T-helper 2 cell treated with Interferon-gamma antibody and Interleukin-4, amounts not matched to agents 5 μg/mL and 100 μg/mL, for 36 hours (primary cell): ENCODE data around the gene NOS1AP.
"Not testable (repeated sequence)": the region's sequence is repeated elsewhere in the genome, so short reads cannot be mapped to it uniquely, and the experiment has no call there.

ENCODE experiments used
- DNase-seq: peaks from one replicate; pipeline ENCODE4 v3.0.0; 2021; ENCODE audit warnings: low spot score
- H3K27ac Mint-ChIP-seq: one replicate; pipeline ENCODE4 v1.8.0; 2021; ENCODE audit warnings: mild to moderate bottlenecking, mixed read lengths
- H3K27me3 Mint-ChIP-seq: one replicate; pipeline ENCODE4 v1.8.0; 2021; ENCODE audit warnings: low read depth, mixed read lengths
- H3K36me3 Mint-ChIP-seq: one replicate; pipeline ENCODE4 v1.8.0; 2021; ENCODE audit warnings: low read depth, mixed read lengths
- H3K4me1 Mint-ChIP-seq: one replicate; pipeline ENCODE4 v1.8.0; 2021; ENCODE audit warnings: low read depth, mixed read lengths
- H3K4me3 Mint-ChIP-seq: one replicate; pipeline ENCODE4 v1.8.0; 2022; ENCODE audit warnings: mild to moderate bottlenecking, moderate library complexity, mixed read lengths
- H3K9me3 Mint-ChIP-seq: one replicate; pipeline ENCODE4 v1.8.0; 2021; ENCODE audit warnings: mixed read lengths

Gene NOS1AP

GRCh38 chr1:162197615-162198421 is 128.3 kb downstream of the NOS1AP start:
- no peak overlapping the region for H3K4me3 Mint-ChIP-seq
- peaks cover 14% of the 10 kb centered on the region for H3K27me3 Mint-ChIP-seq
- no peaks in the 10 kb centered on the region for H3K9me3 Mint-ChIP-seq
- DNase-seq: no peak
- no peaks in the 10 kb centered on the region for H3K36me3 Mint-ChIP-seq
- no peaks in the 10 kb centered on the region for H3K4me1 Mint-ChIP-seq
- no peak overlapping the region for H3K27ac Mint-ChIP-seq

- H3K4me1 Mint-ChIP-seq: no peaks in the 10 kb centered on the region
- H3K36me3 Mint-ChIP-seq: no peaks in the 10 kb centered on the region
- DNase-seq: no peak
- no peak overlapping the region for H3K4me3 Mint-ChIP-seq
- no peak overlapping the region for H3K27ac Mint-ChIP-seq
- H3K9me3 Mint-ChIP-seq: no peaks in the 10 kb centered on the region
- peaks cover 16% of the 10 kb centered on the region for H3K27me3 Mint-ChIP-seq
Measured at GRCh38 chr1:162200096-162200847, 130.8 kb downstream of the NOS1AP start.

GRCh38 chr1:162201062-162201461 is 131.6 kb downstream of the NOS1AP start:
- not testable (repeated sequence) for H3K4me1 Mint-ChIP-seq, H3K27ac Mint-ChIP-seq, H3K9me3 Mint-ChIP-seq, H3K36me3 Mint-ChIP-seq, DNase-seq, H3K4me3 Mint-ChIP-seq
- H3K27me3 Mint-ChIP-seq: peaks cover 11% of the 10 kb centered on the region

GRCh38 chr1:162204129-162204822 is 134.8 kb downstream of the NOS1AP start:
- no peak overlapping the region for H3K4me3 Mint-ChIP-seq
- H3K9me3 Mint-ChIP-seq: no peaks in the 10 kb centered on the region
- H3K4me1 Mint-ChIP-seq: no peaks in the 10 kb centered on the region
- peaks cover 17% of the 10 kb centered on the region for H3K27me3 Mint-ChIP-seq
- no peak for DNase-seq
- H3K36me3 Mint-ChIP-seq: no peaks in the 10 kb centered on the region
- no peak overlapping the region for H3K27ac Mint-ChIP-seq

GRCh38 chr1:162204823-162205155 is 135.3 kb downstream of the NOS1AP start:
- no peaks in the 10 kb centered on the region for H3K36me3 Mint-ChIP-seq

DNA sequence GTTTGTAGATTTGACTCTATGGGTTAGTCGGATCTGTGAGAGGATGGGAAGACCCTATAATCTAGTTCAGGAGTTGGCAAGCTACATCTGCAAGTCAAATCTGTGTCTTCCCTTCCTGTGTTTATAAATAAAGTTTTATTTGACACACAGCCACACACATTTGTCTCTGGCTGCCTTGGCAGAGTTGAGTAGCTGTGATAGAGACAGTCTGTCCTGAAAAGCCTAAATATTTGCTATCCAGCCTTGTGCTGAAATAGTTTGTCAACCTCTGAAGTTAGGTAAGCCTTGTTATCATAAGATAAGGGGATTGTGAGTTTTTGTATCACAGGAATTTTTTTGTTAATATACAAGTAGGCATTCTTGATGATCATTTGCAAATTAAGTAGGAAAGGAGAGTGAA is 136.8 kb downstream of the NOS1AP start:
- Mint-ChIP-seq H3K4me3 (no peak overlapping the region), H3K36me3 (no peaks in the 10 kb centered on the region), H3K9me3 (no peaks in the 10 kb centered on the region), H3K27me3 (peaks cover 12% of the 10 kb centered on the region), H3K27ac (no peak overlapping the region), H3K4me1 (no peaks in the 10 kb centered on the region)
- DNase-seq: no peak

More at GRCh38 chr1:162204823-162205155, 135.3 kb downstream of the NOS1AP start:
- no peak overlapping the region for H3K4me3 Mint-ChIP-seq
- H3K27me3 Mint-ChIP-seq: peaks cover 17% of the 10 kb centered on the region
- H3K9me3 Mint-ChIP-seq: no peaks in the 10 kb centered on the region
- H3K4me1 Mint-ChIP-seq: no peaks in the 10 kb centered on the region
- no peak overlapping the region for H3K27ac Mint-ChIP-seq
- DNase-seq: no peak

- Mint-ChIP-seq H3K27ac (no peak overlapping the region), H3K4me3 (no peak overlapping the region), H3K27me3 (peaks cover 12% of the 10 kb centered on the region)
Measured at GRCh38 chr1:162206749-162207635, 137.5 kb downstream of the NOS1AP start.

GRCh38 chr1:162207862-162208261 is 138.4 kb downstream of the NOS1AP start:
- H3K4me1 Mint-ChIP-seq: no peaks in the 10 kb centered on the region

More at GRCh38 chr1:162206749-162207635, 137.5 kb downstream of the NOS1AP start:
- no peaks in the 10 kb centered on the region for H3K4me1 Mint-ChIP-seq
- H3K9me3 Mint-ChIP-seq: no peaks in the 10 kb centered on the region
- DNase-seq: no peak
- no peaks in the 10 kb centered on the region for H3K36me3 Mint-ChIP-seq

GRCh38 chr1:162210196-162210595 is 140.7 kb downstream of the NOS1AP start:
- Mint-ChIP-seq H3K36me3 (no peaks in the 10 kb centered on the region), H3K27ac (no peak overlapping the region), H3K27me3 (peaks cover 10% of the 10 kb centered on the region), H3K4me3 (no peak overlapping the region), H3K9me3 (no peaks in the 10 kb centered on the region), H3K4me1 (no peaks in the 10 kb centered on the region)
- DNase-seq: no peak

More at GRCh38 chr1:162207862-162208261, 138.4 kb downstream of the NOS1AP start:
- Mint-ChIP-seq H3K9me3 (no peaks in the 10 kb centered on the region), H3K4me3 (no peak overlapping the region), H3K36me3 (no peaks in the 10 kb centered on the region), H3K27me3 (peaks cover 12% of the 10 kb centered on the region), H3K27ac (no peak overlapping the region)
- no peak for DNase-seq

DNA sequence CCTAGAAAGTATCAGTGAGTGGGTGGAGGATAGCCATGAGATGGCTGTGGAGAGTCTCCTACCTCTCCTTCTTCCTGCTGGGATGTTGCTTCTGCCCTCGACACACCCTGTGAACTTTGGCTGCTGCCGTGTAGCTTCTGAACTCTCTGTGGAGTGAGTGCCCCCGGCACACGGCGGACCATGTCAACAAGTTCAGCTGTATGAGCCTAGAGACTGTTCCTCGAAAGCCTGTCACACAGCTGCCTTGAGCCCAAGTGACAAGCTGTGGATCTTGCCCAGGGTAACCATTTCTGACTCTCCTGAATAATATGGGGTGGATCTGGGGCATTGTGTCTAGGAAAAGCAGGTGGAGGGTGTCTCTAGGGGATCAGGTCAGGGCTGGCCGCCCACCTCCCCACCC is 143.2 kb downstream of the NOS1AP start:
- no peaks in the 10 kb centered on the region for H3K36me3 Mint-ChIP-seq
- H3K27ac Mint-ChIP-seq: no peak overlapping the region
- no peaks in the 10 kb centered on the region for H3K9me3 Mint-ChIP-seq
- no peaks in the 10 kb centered on the region for H3K4me1 Mint-ChIP-seq
- DNase-seq: no peak
- peaks cover 8% of the 10 kb centered on the region for H3K27me3 Mint-ChIP-seq
- no peak overlapping the region for H3K4me3 Mint-ChIP-seq

DNA sequence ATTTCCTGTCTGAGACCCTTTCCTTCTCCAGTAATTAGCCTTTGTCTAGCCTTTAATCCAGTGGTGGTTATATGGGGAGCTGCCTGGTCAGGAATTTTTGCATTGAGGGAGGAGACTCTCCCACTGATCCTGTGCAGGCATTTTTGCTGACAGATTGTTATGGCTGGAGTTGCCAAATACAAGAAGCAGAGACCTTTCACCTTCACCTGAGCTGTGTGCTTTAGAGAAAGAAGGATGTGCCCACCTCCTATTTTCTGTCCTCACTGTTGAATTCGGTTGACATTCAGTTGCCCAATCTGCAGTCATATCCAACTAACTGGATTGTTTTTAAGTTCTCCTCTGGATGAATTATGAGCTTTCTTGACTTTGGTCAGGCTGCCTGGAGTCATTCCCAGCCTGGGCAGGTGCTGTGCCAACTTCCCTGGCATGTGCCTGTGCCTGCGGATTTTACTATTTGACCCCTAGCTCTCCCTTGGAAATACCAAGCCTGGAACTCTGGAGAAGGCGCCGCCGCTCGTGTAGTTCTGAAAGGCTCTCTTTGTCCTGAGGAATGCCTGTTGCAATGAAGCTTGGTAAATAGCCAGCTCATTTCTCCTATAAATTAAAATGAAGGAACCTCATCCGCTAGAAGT is 143.9 kb downstream of the NOS1AP start:
- Mint-ChIP-seq H3K27ac (no peak overlapping the region), H3K4me3 (no peak overlapping the region), H3K9me3 (no peaks in the 10 kb centered on the region), H3K36me3 (no peaks in the 10 kb centered on the region), H3K4me1 (no peaks in the 10 kb centered on the region), H3K27me3 (peaks cover 4% of the 10 kb centered on the region)
- DNase-seq: no peak

GRCh38 chr1:162214202-162214601 is 144.7 kb downstream of the NOS1AP start:
- no peaks in the 10 kb centered on the region for H3K9me3 Mint-ChIP-seq
- no peak overlapping the region for H3K4me3 Mint-ChIP-seq
- no peak overlapping the region for H3K27ac Mint-ChIP-seq
- H3K27me3 Mint-ChIP-seq: peaks cover 4% of the 10 kb centered on the region
- no peak for DNase-seq
- no peaks in the 10 kb centered on the region for H3K36me3 Mint-ChIP-seq
- H3K4me1 Mint-ChIP-seq: no peaks in the 10 kb centered on the region

DNA sequence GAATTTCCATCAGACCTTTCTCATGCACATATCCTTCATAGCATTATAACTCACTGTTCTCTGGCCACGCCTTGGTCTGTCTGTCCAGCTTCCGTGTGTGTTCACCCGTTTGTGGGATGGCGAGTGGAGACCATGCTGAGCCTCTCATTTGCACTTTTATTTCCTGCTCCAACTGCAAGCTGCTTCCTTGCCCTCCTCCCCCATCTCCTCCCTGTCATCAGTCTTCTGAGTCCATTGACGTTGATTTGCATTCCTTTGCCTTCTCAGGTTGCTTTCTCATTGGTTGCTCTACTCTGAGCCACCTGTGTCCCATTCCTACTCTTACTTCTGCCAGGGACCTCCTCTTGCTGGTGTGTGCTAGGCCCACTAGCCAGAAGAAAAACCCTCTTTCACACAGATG is 146.4 kb downstream of the NOS1AP start:
- Mint-ChIP-seq H3K36me3 (no peaks in the 10 kb centered on the region), H3K27me3 (peaks cover 6% of the 10 kb centered on the region), H3K27ac (no peak overlapping the region), H3K9me3 (no peaks in the 10 kb centered on the region), H3K4me3 (no peak overlapping the region), H3K4me1 (no peaks in the 10 kb centered on the region)
- no peak for DNase-seq
